ENCODE results near the gene HLA-A.

GRCh38 chr6:29941471-29941870 is 861 bp upstream of the HLA-A start:
- TF ChIP-seq CTCF (IDR thresholded peaks at IDR 0.05) = no peak
- TF ChIP-seq POLR2AphosphoS5 (IDR thresholded peaks at IDR 0.05) = no peak
- TF ChIP-seq POLR2A (IDR thresholded peaks at IDR 0.05; ENCODE audit: low read depth) = no peak

Data from esophagus muscularis mucosa (tissue), 3 donors.